HUES6 (cell line): Measurements from ENCODE around the gene ATXN7L1.

ENCODE experiments used
- H3K27ac ChIP-seq: 2 replicates; pipeline ENCODE4 v1.7.0; 2013; ENCODE audit warnings: low read depth, mild to moderate bottlenecking, low read length, inconsistent platforms
- H3K27me3 ChIP-seq: 2 replicates; pipeline ENCODE4 v1.6.1; 2013; ENCODE audit warnings: low read length; ENCODE audit not compliant: control insufficient read depth, insufficient read depth
- H3K36me3 ChIP-seq: 2 replicates; pipeline ENCODE4 v1.6.1; 2013; ENCODE audit warnings: low read length; ENCODE audit not compliant: control insufficient read depth, insufficient read depth
- H3K4me1 ChIP-seq: 2 replicates; pipeline ENCODE4 v1.6.1; 2013; ENCODE audit warnings: low read length; ENCODE audit not compliant: control insufficient read depth, insufficient read depth
- H3K4me3 ChIP-seq: 2 replicates; pipeline ENCODE4 v1.5.1; 2013; ENCODE audit warnings: low read depth, low read length
- H3K9ac ChIP-seq: one replicate; pipeline ENCODE4 v1.6.1; 2013; ENCODE audit warnings: mild to moderate bottlenecking, low read length
- H3K9me3 ChIP-seq: 2 replicates; pipeline ENCODE4 v1.6.1; 2013; ENCODE audit warnings: low read depth, low read length; ENCODE audit not compliant: control insufficient read depth, insufficient read depth

The ATXN7L1 gene

GRCh38 chr7:105826143-105826542 is 50.3 kb downstream of the ATXN7L1 start:
- no peaks in the 10 kb centered on the region for H3K27me3 ChIP-seq
- H3K9me3 ChIP-seq, result no peaks in the 10 kb centered on the region
- no peak overlapping the region for H3K4me3 ChIP-seq
- H3K4me1 ChIP-seq, result peaks cover 18% of the 10 kb centered on the region
- no peak overlapping the region for H3K9ac ChIP-seq
- no peaks in the 10 kb centered on the region for H3K36me3 ChIP-seq
- no peak overlapping the region for H3K27ac ChIP-seq

- H3K4me1 ChIP-seq, result peaks cover 10% of the 10 kb centered on the region
- no peak overlapping the region for H3K27ac ChIP-seq
- H3K9ac ChIP-seq, result no peak overlapping the region
- H3K27me3 ChIP-seq, result no peaks in the 10 kb centered on the region
- no peak overlapping the region for H3K4me3 ChIP-seq
- H3K9me3 ChIP-seq, result no peaks in the 10 kb centered on the region
- 0 out of 2 replicates have a peak, but pooled peaks cover 3% of the 10 kb centered on the region for H3K36me3 ChIP-seq
Measured at GRCh38 chr7:105825371-105825770, 51.0 kb downstream of the ATXN7L1 start.

GRCh38 chr7:105822806-105823205 is 53.6 kb downstream of the ATXN7L1 start:
- Histone ChIP-seq H3K27ac (no peak overlapping the region), H3K4me1 (no peaks in the 10 kb centered on the region; the same call in 1 of the 2 replicates), H3K36me3 (0 out of 2 replicates have a peak, but pooled peaks cover 3% of the 10 kb centered on the region), H3K9me3 (no peaks in the 10 kb centered on the region), H3K27me3 (no peaks in the 10 kb centered on the region), H3K4me3 (no peak overlapping the region), H3K9ac (no peak overlapping the region)

GRCh38 chr7:105821527-105821926 is 54.9 kb downstream of the ATXN7L1 start:
- no peak overlapping the region for H3K9ac ChIP-seq

GRCh38 chr7:105820363-105821066 is 55.9 kb downstream of the ATXN7L1 start:
- H3K27ac ChIP-seq, result no peak overlapping the region

More at GRCh38 chr7:105821527-105821926, 54.9 kb downstream of the ATXN7L1 start:
- Histone ChIP-seq H3K4me3 (no peak overlapping the region), H3K9me3 (no peaks in the 10 kb centered on the region), H3K27me3 (no peaks in the 10 kb centered on the region), H3K27ac (no peak overlapping the region), H3K4me1 (peaks cover 5% of the 10 kb centered on the region), H3K36me3 (0 out of 2 replicates have a peak, but pooled peaks cover 3% of the 10 kb centered on the region)

GRCh38 chr7:105819559-105819958 is 56.8 kb downstream of the ATXN7L1 start:
- no peak overlapping the region for H3K4me3 ChIP-seq
- no peaks in the 10 kb centered on the region for H3K9me3 ChIP-seq

More at GRCh38 chr7:105820363-105821066, 55.9 kb downstream of the ATXN7L1 start:
- Histone ChIP-seq H3K9me3 (no peaks in the 10 kb centered on the region), H3K9ac (no peak overlapping the region), H3K4me1 (peaks cover 11% of the 10 kb centered on the region), H3K4me3 (no peak overlapping the region), H3K36me3 (0 out of 2 replicates have a peak, but pooled peaks cover 3% of the 10 kb centered on the region), H3K27me3 (no peaks in the 10 kb centered on the region)

GRCh38 chr7:105816954-105817615 is 59.3 kb downstream of the ATXN7L1 start:
- Histone ChIP-seq H3K9ac (no peak overlapping the region), H3K27ac (no peak overlapping the region), H3K9me3 (no peaks in the 10 kb centered on the region), H3K27me3 (no peaks in the 10 kb centered on the region), H3K4me3 (no peak overlapping the region), H3K36me3 (0 out of 2 replicates have a peak, but pooled peaks cover 3% of the 10 kb centered on the region), H3K4me1 (peaks cover 11% of the 10 kb centered on the region; the same call in 1 of the 2 replicates)

More at GRCh38 chr7:105819559-105819958, 56.8 kb downstream of the ATXN7L1 start:
- H3K9ac ChIP-seq, result no peak overlapping the region
- H3K4me1 ChIP-seq, result peaks cover 11% of the 10 kb centered on the region
- H3K27me3 ChIP-seq, result no peaks in the 10 kb centered on the region
- 0 out of 2 replicates have a peak, but pooled peaks cover 3% of the 10 kb centered on the region for H3K36me3 ChIP-seq
- no peak overlapping the region for H3K27ac ChIP-seq

- Histone ChIP-seq H3K27me3 (no peaks in the 10 kb centered on the region), H3K9ac (no peak overlapping the region), H3K4me3 (no peak overlapping the region), H3K9me3 (no peaks in the 10 kb centered on the region), H3K4me1 (peaks cover 11% of the 10 kb centered on the region; the same call in 1 of the 2 replicates), H3K36me3 (0 out of 2 replicates have a peak, but pooled peaks cover 3% of the 10 kb centered on the region), H3K27ac (no peak overlapping the region)
Measured at GRCh38 chr7:105816266-105816843, 60.0 kb downstream of the ATXN7L1 start.

GRCh38 chr7:105815576-105815975 is 60.8 kb downstream of the ATXN7L1 start:
- peaks cover 11% of the 10 kb centered on the region; the same call in 1 of the 2 replicates for H3K4me1 ChIP-seq
- H3K9me3 ChIP-seq, result no peaks in the 10 kb centered on the region
- no peaks in the 10 kb centered on the region for H3K36me3 ChIP-seq
- no peak overlapping the region for H3K27ac ChIP-seq
- H3K4me3 ChIP-seq, result no peak overlapping the region
- H3K9ac ChIP-seq, result no peak overlapping the region
- H3K27me3 ChIP-seq, result no peaks in the 10 kb centered on the region

GRCh38 chr7:105814481-105814880 is 61.9 kb downstream of the ATXN7L1 start:
- H3K36me3 ChIP-seq, result no peaks in the 10 kb centered on the region
- H3K27me3 ChIP-seq, result no peaks in the 10 kb centered on the region
- H3K4me1 ChIP-seq, result peaks cover 11% of the 10 kb centered on the region; the same call in 1 of the 2 replicates
- H3K9me3 ChIP-seq, result no peaks in the 10 kb centered on the region
- no peak overlapping the region for H3K27ac ChIP-seq
- H3K9ac ChIP-seq, result no peak overlapping the region
- no peak overlapping the region for H3K4me3 ChIP-seq
